OCI-LY1 (cell line): ENCODE data around the gene PRCP.

ENCODE experiments used
- H2AFZ ChIP-seq: fragments of 200-600 bp; sonication (generic), shearing (Covaris generic); 2 replicates; pipeline ENCODE4 v1.6.0; 2014; ENCODE audit warnings: antibody characterized with exemption, mild to moderate bottlenecking, low read length
- H3F3A ChIP-seq: fragments of 200-600 bp; sonication (generic), shearing (Covaris generic); 2 replicates; pipeline ENCODE4 v1.6.0; 2014; ENCODE audit warnings: mild to moderate bottlenecking, antibody characterized with exemption, low read length, moderate library complexity; ENCODE audit not compliant: insufficient read depth
- H3K27ac ChIP-seq: fragments of 200-600 bp; sonication (generic); 2 replicates; pipeline ENCODE4 v1.5.1; 2014; ENCODE audit warnings: low read length, mixed run types, mild to moderate bottlenecking, low read depth; ENCODE audit not compliant: poor library complexity, severe bottlenecking
- H3K27me3 ChIP-seq: fragments of 200-600 bp; sonication (generic); 2 replicates; pipeline ENCODE4 v1.6.0; 2014; ENCODE audit warnings: antibody characterized with exemption, mild to moderate bottlenecking, low read length, moderate library complexity; ENCODE audit not compliant: insufficient read depth
- H3K36me3 ChIP-seq: fragments of 200-600 bp; sonication (generic); 2 replicates; pipeline ENCODE4 v1.6.1; 2014; ENCODE audit warnings: mild to moderate bottlenecking, antibody characterized with exemption, low read length, moderate library complexity, mixed read lengths; ENCODE audit not compliant: insufficient read depth
- H3K4me1 ChIP-seq: fragments of 200-600 bp; sonication (generic); 2 replicates; pipeline ENCODE4 v1.5.1; 2014; ENCODE audit warnings: mild to moderate bottlenecking, low read length, moderate library complexity; ENCODE audit not compliant: insufficient read depth, severe bottlenecking
- H3K4me2 ChIP-seq: fragments of 200-600 bp; sonication (generic), shearing (Covaris generic); 2 replicates; pipeline ENCODE4 v1.6.1; 2014; ENCODE audit warnings: low read length
- H3K4me3 ChIP-seq: fragments of 200-600 bp; sonication (generic); 2 replicates; pipeline ENCODE4 v1.5.1; 2014; ENCODE audit warnings: low read length, low read depth, mild to moderate bottlenecking, mixed read lengths; ENCODE audit not compliant: poor library complexity, severe bottlenecking
- H3K79me2 ChIP-seq: fragments of 200-600 bp; shearing (Covaris generic); 2 replicates; pipeline ENCODE4 v1.6.1; 2016; ENCODE audit warnings: mixed run types, low read length, mixed read lengths; ENCODE audit not compliant: insufficient read depth
- H3K9ac ChIP-seq: fragments of 200-600 bp; sonication (generic), shearing (Covaris generic); 2 replicates; pipeline ENCODE4 v1.6.1; 2014; ENCODE audit warnings: mild to moderate bottlenecking, low read length, mixed read lengths
- H3K9me2 ChIP-seq: fragments of 200-600 bp; sonication (generic), shearing (Covaris generic); 2 replicates; pipeline ENCODE4 v1.6.1; 2014; ENCODE audit warnings: low read depth, mild to moderate bottlenecking, low read length, mixed read lengths
- H3K9me3 ChIP-seq: fragments of 200-600 bp; shearing (Covaris generic); 2 replicates; pipeline ENCODE4 v1.6.1; 2014; ENCODE audit warnings: low read length, mixed read lengths
- H4K20me1 ChIP-seq: fragments of 200-600 bp; sonication (generic), shearing (Covaris generic); 2 replicates; pipeline ENCODE4 v1.6.0; 2016; ENCODE audit warnings: mild to moderate bottlenecking, low read length; ENCODE audit not compliant: insufficient read depth
- CTCF ChIP-seq: fragments of 200-600 bp; sonication (generic), shearing (Covaris generic); IDR thresholded peaks from 2 replicates; pipeline ENCODE4 v1.5.1; 2017; ENCODE audit warnings: mild to moderate bottlenecking, antibody characterized with exemption, low read length, moderate library complexity, mixed read lengths
- EZH2 ChIP-seq: fragments of 200-600 bp; sonication (generic), shearing (Covaris generic); IDR thresholded peaks from 2 replicates; pipeline ENCODE4 v1.8.0; 2017; ENCODE audit warnings: borderline replicate concordance, mixed run types, mild to moderate bottlenecking, antibody characterized with exemption, low read length, moderate library complexity, mixed read lengths

Gene PRCP

GRCh38 chr11:82883853-82884252 lies 16.4 kb downstream of the PRCP start:
- Histone ChIP-seq H3K27ac (no peak overlapping the region), H3K4me3 (no peak overlapping the region), H3K4me1 (no peaks in the 10 kb centered on the region), H3F3A (no peaks in the 10 kb centered on the region), H2AFZ (no peak overlapping the region), H3K79me2 (no peaks in the 10 kb centered on the region), H3K9me3 (no peaks in the 10 kb centered on the region), H3K9ac (no peak overlapping the region), H3K9me2 (no peaks in the 10 kb centered on the region), H4K20me1 (no peaks in the 10 kb centered on the region), H3K36me3 (no peaks in the 10 kb centered on the region), H3K4me2 (no peak overlapping the region), H3K27me3 (no peaks in the 10 kb centered on the region)
- TF ChIP-seq EZH2 (no peak), CTCF (no peak)

DNA sequence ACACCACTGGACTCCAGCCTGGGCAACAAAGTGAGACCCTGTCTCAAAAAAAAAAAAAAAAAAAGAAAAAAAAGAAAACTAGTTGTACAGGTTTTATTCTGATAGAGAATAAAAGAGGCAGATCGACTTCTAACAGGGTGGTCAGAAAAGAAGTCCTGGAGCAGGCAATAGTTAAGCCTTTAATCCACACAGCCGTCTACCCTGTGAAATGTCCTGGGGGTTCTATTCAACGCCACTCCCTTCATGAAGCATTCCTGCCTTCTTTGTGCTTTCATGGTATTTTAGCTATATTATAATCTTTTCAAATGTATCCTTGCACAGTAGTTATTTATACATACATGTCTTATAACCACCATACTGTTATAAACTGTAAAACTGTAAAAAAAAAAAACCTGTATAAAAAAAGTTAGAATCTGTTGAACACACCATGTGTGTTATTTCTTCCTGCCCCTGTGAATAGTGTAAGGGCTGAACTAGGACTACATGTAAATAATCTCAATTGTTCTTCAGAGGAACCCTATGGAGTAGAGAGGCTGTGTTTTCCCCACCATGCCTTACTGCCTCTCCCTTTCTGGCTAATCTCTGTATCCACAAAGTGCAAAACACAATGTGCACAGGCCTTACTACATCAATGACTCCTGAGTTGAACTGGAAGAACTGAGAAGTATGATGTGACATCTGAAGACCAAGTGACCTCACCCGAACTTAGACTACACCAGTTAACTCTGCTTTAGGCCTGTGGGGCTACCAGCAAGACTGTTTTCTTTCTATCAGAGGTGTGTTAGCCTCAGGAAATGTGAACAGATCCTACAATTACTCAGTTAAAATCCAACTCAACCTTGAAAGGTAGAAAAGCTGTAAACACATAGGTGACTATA lies 25.3 kb downstream of the PRCP start:
- Histone ChIP-seq H3K36me3 (no peaks in the 10 kb centered on the region), H3K4me2 (no peak overlapping the region), H3K4me1 (no peaks in the 10 kb centered on the region), H3K9ac (no peak overlapping the region), H3K9me3 (no peaks in the 10 kb centered on the region), H3K9me2 (no peaks in the 10 kb centered on the region), H2AFZ (no peak overlapping the region), H3K79me2 (no peaks in the 10 kb centered on the region), H3K4me3 (no peak overlapping the region), H3K27ac (no peak overlapping the region), H4K20me1 (no peaks in the 10 kb centered on the region), H3K27me3 (no peaks in the 10 kb centered on the region), H3F3A (no peaks in the 10 kb centered on the region)
- TF ChIP-seq EZH2: no peak
- TF ChIP-seq CTCF: no peak

DNA sequence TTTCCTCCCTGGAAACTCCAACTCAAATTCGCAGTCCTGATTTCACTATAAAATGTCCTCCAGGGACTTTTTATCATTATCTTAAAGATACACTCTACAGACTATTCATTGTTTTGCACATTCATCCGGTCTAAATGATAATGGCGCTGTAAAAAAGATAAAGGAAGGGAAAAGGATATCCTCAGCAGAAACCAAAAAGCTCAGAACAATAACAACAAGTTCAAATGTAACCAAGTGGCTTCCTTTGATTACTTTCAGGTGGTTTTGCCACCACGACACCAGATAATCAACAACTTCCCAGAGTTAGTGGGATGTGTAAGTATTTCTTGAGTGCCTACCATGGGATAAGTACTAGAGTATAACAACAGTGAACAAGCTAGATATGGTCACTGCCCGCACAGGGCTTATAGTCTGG lies 26.3 kb downstream of the PRCP start:
- Histone ChIP-seq H3K4me1 (no peaks in the 10 kb centered on the region), H3K9me2 (no peaks in the 10 kb centered on the region), H3K9ac (no peak overlapping the region), H3K36me3 (no peaks in the 10 kb centered on the region), H3K27me3 (no peaks in the 10 kb centered on the region), H3K79me2 (no peaks in the 10 kb centered on the region), H2AFZ (no peak overlapping the region), H4K20me1 (no peaks in the 10 kb centered on the region), H3K9me3 (no peaks in the 10 kb centered on the region), H3K4me3 (no peak overlapping the region), H3K27ac (no peak overlapping the region), H3F3A (no peaks in the 10 kb centered on the region), H3K4me2 (no peak overlapping the region)
- TF ChIP-seq EZH2 (no peak), CTCF (no peak)
